Endothelial cell (in vitro differentiated cells): ENCODE results near the gene LARGE1. TPM values are rescaled to one million over a fixed set of nuclear protein-coding genes. Genes with fewer than 3 reads are reported as not detected.

ENCODE experiments used
- DNase-seq: peaks from one replicate; pipeline ENCODE4 v3.0.0; 2021; ENCODE audit warnings: low spot score
- H3K27ac Mint-ChIP-seq: one replicate; pipeline ENCODE4 v1.8.0; 2021; ENCODE audit warnings: mixed read lengths, inconsistent platforms; ENCODE audit not compliant: unreplicated experiment
- H3K27me3 Mint-ChIP-seq: one replicate; pipeline ENCODE4 v1.8.0; 2021; ENCODE audit warnings: mild to moderate bottlenecking, moderate library complexity, mixed read lengths, inconsistent platforms; ENCODE audit not compliant: unreplicated experiment
- H3K36me3 Mint-ChIP-seq: one replicate; pipeline ENCODE4 v1.8.0; 2021; ENCODE audit warnings: mild to moderate bottlenecking, low read depth, mixed read lengths, inconsistent platforms; ENCODE audit not compliant: unreplicated experiment
- H3K4me1 Mint-ChIP-seq: one replicate; pipeline ENCODE4 v1.8.0; 2021; ENCODE audit warnings: mild to moderate bottlenecking, mixed read lengths, inconsistent platforms; ENCODE audit not compliant: unreplicated experiment
- H3K4me3 Mint-ChIP-seq: one replicate; pipeline ENCODE4 v1.8.0; 2021; ENCODE audit warnings: mild to moderate bottlenecking, mixed read lengths, inconsistent platforms; ENCODE audit not compliant: unreplicated experiment
- H3K9me3 Mint-ChIP-seq: one replicate; pipeline ENCODE4 v1.8.0; 2021; ENCODE audit warnings: mixed read lengths, inconsistent platforms; ENCODE audit not compliant: unreplicated experiment
- total RNA-seq: library from RNA; stranded (reverse); fragmentation: NEBNext Ultra II Directional; extraction: Animal tissue kit (Norgen Biotek cat#: 25700); gene quantifications from one replicate; pipeline ENCODE4 v1.2.1, GENCODE V29; 2021; ENCODE audit not compliant: unreplicated experiment
- TF ChIP-seq, protein P1 (sequence below): fragments of 200-600 bp; sonication (generic); IDR thresholded peaks from one replicate; pipeline ENCODE4 v1.5.0; 2021; ENCODE audit warnings: antibody characterized with exemption; ENCODE audit not compliant: unreplicated experiment

LARGE1 gene
- total RNA-seq, 1 donor from 2014 or later: 25.4 TPM

DNA sequence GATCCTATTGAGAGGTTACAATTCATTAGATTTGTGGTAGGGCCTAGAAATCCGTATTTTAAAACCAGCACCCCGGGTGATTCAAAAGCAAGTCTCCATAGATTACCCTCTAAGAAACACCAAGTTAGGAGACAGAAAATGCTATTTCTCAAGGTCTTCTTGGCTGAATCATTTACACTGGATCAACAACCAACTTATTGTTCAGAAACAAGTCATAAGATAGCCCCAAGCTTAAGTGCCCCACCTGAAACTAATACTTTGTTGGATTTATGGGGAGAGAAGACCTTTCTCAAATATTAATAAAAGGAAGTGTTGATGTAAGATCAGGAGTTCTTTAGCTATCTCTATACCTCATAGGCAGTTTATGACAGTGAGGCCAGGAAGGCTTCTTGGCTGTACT is 345.2 kb downstream of the LARGE1 start:
- no peak for DNase-seq
- Mint-ChIP-seq H3K27me3 (peaks cover 3% of the 10 kb centered on the region), H3K27ac (no peak overlapping the region), H3K4me3 (no peak overlapping the region), H3K9me3 (no peaks in the 10 kb centered on the region), H3K4me1 (no peaks in the 10 kb centered on the region), H3K36me3 (no peaks in the 10 kb centered on the region)
- TF ChIP-seq, protein P1, sequence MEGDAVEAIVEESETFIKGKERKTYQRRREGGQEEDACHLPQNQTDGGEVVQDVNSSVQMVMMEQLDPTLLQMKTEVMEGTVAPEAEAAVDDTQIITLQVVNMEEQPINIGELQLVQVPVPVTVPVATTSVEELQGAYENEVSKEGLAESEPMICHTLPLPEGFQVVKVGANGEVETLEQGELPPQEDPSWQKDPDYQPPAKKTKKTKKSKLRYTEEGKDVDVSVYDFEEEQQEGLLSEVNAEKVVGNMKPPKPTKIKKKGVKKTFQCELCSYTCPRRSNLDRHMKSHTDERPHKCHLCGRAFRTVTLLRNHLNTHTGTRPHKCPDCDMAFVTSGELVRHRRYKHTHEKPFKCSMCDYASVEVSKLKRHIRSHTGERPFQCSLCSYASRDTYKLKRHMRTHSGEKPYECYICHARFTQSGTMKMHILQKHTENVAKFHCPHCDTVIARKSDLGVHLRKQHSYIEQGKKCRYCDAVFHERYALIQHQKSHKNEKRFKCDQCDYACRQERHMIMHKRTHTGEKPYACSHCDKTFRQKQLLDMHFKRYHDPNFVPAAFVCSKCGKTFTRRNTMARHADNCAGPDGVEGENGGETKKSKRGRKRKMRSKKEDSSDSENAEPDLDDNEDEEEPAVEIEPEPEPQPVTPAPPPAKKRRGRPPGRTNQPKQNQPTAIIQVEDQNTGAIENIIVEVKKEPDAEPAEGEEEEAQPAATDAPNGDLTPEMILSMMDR: no peak

DNA sequence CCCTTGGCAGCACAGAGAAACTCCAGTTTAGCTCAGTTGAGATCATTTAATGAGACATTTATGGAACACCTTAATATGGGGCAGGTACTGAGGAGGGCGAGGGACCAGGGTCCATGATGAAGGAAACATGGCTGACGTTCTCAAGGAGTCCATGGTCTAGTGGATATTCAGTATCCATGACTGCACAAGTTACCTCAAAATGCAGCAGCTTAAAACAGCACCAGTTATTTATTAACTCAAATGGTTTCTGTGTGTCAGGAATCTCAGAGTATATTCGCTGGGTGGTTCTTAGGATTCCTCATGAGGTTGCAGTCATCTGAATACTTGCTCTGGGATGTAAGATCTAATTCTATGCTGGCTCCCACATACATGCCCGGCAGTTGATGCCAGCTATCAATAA is 346.8 kb downstream of the LARGE1 start:
- Mint-ChIP-seq H3K27me3 (no peaks in the 10 kb centered on the region), H3K27ac (no peak overlapping the region), H3K4me3 (no peak overlapping the region), H3K4me1 (peaks cover 8% of the 10 kb centered on the region), H3K36me3 (no peaks in the 10 kb centered on the region), H3K9me3 (no peaks in the 10 kb centered on the region)
- DNase-seq: no peak
- TF ChIP-seq, protein P1: no peak

- TF ChIP-seq, protein P1: no peak
- H3K27ac Mint-ChIP-seq: no peak overlapping the region
- peaks cover 8% of the 10 kb centered on the region for H3K4me1 Mint-ChIP-seq
Observed at GRCh38 chr22:33572086-33572485, 348.2 kb downstream of the LARGE1 start.

GRCh38 chr22:33570110-33570509 is 350.2 kb downstream of the LARGE1 start:
- Mint-ChIP-seq H3K4me1 (peaks cover 8% of the 10 kb centered on the region), H3K36me3 (no peaks in the 10 kb centered on the region), H3K9me3 (no peaks in the 10 kb centered on the region), H3K27me3 (no peaks in the 10 kb centered on the region), H3K27ac (peak overlapping the region; percentile 19), H3K4me3 (no peak overlapping the region)
- DNase-seq: no peak
- TF ChIP-seq, protein P1: no peak

More at GRCh38 chr22:33572086-33572485, 348.2 kb downstream of the LARGE1 start:
- Mint-ChIP-seq H3K4me3 (no peak overlapping the region), H3K36me3 (no peaks in the 10 kb centered on the region), H3K27me3 (no peaks in the 10 kb centered on the region), H3K9me3 (no peaks in the 10 kb centered on the region)
- DNase-seq: no peak

- no peak overlapping the region for H3K27ac Mint-ChIP-seq
- H3K27me3 Mint-ChIP-seq: no peaks in the 10 kb centered on the region
- TF ChIP-seq, protein P1: no peak
- no peaks in the 10 kb centered on the region for H3K9me3 Mint-ChIP-seq
- peaks cover 8% of the 10 kb centered on the region for H3K4me1 Mint-ChIP-seq
- H3K36me3 Mint-ChIP-seq: no peaks in the 10 kb centered on the region
- DNase-seq: no peak
- no peak overlapping the region for H3K4me3 Mint-ChIP-seq
Observed at GRCh38 chr22:33569559-33569958, 350.7 kb downstream of the LARGE1 start.
